GM18519 (cell line): ENCODE data around the gene CEP164.
"Not testable (repeated sequence)": the region's sequence is repeated elsewhere in the genome, so short reads cannot be mapped to it uniquely, and the experiment has no call there.

Experiments
- ATAC-seq: cut with Tn5 transposase; IDR thresholded peaks from one replicate; pipeline ENCODE4 v1.9.1; 2021; ENCODE audit warnings: mild to moderate bottlenecking, moderate library complexity; ENCODE audit not compliant: unreplicated experiment, low FRiP score

The CEP164 gene

DNA sequence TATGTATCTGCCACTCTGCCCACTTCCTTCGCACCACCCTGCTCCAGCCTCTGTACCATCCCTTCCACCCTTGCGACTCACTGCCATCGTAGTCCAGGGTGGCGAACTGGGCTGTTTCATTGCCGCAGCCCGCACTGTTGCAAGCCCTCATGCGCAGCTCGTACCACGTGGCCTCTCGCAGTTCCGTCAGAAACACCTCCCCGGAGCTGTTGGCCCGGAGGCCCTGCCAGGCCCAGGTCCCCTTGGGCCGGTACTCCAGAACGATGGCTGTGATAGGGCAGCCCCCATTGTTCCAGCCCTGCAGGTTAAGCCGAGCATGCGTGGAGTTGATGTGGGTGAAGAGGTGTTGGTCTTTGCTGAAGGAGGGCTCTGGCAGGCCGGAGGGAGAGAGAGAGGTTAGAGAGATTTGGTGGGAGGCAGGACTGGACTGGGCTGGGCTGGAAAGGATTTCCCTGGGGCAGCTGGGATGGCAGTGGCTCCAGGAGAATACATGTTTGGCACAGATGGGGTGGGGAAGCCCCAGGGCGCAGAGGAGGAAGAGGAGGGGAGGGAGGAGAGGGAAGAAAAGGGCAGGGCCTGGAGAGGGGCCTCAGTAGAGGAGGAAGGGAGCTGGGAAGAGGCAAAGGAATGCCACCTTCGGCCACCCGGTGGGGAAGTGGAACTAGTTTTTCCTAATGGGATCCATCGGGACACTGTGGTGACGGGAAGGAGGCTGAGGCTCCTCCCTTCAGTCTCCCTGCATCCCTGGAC is 109.6 kb downstream of the CEP164 start:
- ATAC-seq = no peak

- no peak for ATAC-seq
These were observed 110.1 kb downstream of the CEP164 start for GRCh38 chr11:117437791-117438130.

DNA sequence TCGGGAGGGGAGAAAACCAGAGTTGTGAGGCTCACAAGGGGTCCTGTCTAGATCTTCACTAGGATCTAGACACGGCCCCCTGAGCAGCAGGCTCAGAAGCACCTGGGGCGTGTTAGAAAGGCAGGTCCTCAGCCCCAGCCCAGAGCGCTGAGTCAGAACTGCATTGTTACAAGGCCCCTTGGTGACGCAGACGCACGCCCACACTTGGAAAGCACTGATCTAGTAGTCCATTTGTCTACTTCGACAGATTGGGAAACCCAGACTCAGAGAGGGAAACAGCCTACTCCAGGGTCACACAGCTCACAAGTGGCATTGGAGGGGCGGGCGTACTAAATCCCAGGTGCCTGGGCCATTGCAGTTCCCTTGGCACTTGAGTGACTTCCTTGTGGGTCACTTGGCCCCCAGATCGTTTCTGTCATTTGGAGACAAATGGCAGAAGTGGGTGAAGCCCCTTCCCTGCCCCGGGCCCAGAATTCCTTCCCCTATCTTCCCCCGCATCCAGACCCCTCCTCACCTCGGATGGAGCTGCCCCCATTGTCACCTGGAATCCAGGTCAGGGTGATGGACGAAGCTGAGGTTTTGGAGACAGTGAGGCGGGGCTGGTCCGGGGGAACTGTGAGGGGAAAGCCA is 110.8 kb downstream of the CEP164 start:
- ATAC-seq = no peak

DNA sequence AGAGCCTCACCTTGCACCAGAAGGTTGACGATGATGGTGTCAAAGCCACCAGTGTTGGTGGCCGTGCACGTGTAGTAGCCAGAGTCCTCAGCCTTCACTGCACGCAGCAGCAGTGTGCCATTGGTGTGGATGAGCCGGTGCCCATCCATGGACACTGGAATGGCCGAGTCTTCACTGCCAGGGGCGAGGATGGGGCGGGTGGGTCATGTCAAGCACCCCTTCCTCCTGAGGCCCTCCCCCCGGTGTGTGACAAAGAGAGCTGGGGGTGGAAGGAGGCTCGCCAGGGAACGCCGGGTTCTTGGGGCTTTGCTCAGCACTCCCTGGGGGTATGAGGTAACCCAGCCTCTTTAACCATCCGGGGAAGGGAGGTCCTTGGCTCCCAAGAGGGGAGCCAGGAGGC is 111.6 kb downstream of the CEP164 start:
- ATAC-seq = no peak

DNA sequence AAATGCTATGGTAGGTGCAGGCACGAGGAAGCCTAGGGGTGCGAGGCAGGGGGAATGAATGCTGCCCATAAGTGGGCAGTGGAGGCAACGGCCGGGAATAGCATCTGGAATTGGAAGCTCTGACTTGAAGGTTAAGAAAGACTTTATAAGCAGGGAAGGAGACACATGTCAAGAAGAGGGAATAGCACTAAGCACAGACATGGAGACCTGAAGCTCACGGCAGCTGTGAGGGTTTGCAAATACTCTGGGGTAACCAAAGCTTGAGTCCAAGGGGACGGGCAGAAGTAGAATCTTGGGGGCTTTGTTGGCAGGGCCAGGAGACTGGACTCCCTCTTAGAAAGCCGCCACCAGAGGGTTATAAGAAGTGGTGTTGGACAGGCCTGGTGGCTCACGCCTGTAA is 112.6 kb downstream of the CEP164 start:
- no peak for ATAC-seq

DNA sequence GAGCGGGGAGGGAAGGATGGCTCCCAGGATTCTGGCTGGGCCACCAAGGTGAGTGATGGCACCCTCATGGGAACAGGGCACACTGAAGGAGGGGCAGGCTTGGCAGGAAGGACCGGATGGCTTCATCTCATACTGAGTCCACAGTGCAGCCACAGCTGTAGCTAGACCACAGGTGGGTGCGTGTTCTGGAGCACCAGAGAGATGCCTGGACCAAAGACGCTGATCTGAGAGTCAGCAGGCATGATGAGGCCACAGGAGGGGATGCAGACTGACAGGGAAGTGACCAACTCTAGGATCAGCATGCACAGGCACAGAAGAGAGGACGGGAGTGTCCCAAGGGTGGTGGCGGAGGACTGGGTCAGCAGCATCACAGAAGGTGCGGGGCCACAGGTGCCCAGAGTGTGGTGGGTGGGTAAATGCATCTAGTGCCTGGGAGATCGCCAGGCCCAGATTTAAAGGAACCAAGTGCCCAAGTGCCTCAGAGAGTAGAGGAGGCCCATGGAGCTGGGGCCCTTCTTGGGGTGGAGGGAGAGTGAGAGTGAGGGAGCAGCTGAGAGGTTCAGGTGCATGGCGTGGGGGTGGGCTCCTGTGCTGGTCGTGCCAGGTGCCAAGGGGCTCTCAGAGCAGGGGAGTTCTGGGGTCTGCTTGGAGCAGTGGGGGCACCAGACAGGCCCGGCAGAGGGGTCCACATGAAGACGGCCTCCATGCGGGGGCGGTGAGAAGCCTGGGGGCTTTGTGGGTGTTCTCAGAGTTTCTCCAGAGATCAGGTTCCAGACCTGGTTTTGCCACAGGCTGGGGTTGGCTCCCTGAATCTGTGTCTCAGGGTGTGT is 113.7 kb downstream of the CEP164 start:
- no peak for ATAC-seq

DNA sequence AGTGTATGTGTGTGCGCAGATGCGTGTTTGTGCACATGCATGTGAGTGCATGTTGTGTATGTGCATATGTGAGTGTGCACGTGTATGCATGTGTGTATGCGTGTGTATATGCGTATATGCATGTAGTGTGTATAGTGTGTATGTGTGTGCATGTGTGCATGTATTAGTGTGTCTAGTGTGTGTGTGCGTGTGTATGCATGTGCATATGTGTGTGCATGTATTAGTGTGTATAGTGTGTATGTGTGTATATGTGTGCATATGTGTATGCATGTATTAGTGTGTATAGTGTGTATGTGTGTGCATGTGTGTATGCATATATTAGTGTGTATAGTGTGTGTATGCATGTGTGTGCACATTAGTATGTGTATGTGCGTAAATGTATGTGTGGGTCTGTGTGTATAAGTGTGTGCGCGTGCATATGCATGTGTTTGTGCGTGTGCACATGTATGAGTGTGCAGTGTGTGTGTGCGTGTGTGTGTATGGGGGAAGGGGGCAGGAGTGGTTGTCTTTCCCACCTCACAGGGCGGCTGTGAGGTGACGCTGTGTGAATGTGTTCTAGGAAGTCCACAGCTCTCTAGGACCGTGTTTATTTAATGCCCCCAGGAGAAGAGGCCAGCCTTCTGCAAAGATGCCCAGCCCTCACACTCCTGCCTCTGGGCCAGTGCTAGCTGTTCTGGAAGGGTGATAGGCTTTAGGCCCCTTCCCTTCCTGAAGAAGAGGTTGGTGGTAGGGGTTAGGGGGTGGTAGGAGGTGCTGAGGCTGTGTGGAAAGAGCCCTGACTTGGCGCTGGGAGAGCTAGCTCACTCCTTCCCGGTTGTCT is 114.6 kb downstream of the CEP164 start:
- no peak for ATAC-seq

DNA sequence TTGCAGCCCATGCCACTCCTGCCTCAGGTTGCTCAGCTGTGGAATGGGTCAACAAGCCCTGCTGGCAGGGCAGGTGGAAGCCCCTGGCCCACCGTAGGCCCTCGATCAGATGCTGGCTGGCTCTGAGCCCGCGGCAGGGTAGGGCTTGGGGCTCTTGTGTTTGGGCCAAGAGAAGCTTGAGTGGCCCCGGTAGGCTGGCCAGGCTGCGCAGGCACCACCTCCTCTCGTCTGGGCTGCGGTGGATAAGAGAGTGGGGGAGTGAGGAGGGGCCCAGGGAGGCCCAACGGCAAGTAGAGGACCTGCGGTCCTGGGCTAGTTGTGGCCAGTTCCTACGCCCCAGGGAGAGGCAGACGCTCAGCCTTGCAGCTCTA is 115.2 kb downstream of the CEP164 start:
- ATAC-seq = no peak

- ATAC-seq = no peak
These were observed 115.9 kb downstream of the CEP164 start for GRCh38 chr11:117443266-117444186.

GRCh38 chr11:117444256-117444655 is 116.6 kb downstream of the CEP164 start:
- ATAC-seq = no peak

DNA sequence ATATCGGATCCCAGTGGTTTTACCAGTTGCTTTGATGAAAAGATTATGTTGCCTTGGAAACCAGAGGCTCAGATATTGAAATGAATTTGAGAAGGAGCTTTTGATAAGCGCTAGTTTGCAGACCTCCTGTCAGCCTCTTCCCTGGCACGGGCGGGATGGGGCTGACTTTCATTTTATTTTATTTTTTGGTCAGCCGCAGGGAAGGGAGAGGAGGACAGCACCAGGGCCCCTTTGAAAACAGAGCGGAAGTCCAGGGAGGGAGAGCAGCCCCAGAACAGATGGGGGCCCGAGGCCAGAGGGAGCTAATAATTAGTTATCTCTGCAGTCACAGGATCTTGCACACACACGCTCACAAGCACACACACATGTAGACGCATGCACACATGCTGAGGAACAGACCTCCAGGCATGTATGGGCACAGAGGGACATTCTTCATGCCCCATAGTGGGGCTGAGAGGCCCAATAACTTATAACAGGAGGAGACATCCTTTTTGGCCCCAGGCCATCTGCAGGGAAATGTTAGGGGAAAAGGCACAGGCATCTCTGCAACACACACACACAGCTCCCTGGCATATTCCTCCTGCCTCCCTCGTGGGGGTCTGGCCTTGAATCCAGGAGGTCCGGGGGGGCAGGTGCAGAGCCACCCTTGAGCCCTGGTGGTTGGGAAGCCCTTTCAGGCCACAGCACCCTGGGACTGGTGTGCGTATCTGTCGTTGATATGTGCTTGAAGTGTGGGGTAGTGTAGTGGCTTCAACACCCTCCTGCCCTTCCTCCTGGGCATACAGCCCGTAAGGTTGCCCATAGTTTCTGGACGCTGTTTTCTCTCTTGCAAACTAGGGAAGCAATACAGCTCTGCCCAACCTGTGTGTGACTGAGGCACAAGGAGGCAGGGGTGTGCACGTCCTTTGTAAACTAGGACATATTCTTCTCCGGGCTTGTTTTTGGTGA is 117.3 kb downstream of the CEP164 start:
- no peak for ATAC-seq

GRCh38 chr11:117449111-117449693 is 121.5 kb downstream of the CEP164 start:
- ATAC-seq = no peak

GRCh38 chr11:117453886-117454563 is 126.4 kb downstream of the CEP164 start:
- ATAC-seq = no peak

- ATAC-seq = no peak
These were observed 126.9 kb downstream of the CEP164 start for GRCh38 chr11:117454564-117454917.

DNA sequence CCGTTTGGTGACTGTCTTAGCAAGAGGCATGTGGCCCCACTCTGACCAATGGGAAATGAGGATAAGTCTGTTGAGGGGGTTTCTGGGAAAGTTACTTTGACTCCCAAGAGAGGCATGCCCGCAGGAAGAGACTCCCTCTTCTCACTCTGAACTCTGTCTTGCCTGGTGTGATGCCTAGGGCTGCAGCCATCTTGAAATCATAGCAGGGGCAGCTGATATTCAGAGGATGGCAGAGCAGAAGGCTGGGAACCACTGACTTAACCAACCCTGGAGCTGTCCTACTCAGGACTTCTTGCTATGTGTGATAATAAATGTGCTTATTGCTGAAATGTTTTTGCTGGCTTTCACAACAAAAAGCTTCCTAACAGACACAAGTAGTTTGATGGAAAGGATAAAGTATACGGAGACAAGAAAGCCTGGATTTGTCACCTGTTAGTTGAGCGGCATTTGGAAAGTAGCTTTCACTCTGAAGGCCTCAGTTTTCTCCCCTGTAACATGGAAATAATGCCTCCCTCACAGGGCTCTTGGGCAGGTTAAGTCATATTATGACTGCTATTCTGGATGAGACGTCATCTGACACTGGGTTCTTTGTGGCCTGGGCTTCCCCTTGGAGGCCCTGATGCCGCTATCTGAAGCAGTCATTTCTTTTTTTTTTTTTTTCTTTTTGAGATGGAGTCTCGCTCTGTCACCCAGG is 128.5 kb downstream of the CEP164 start:
- no peak for ATAC-seq

DNA sequence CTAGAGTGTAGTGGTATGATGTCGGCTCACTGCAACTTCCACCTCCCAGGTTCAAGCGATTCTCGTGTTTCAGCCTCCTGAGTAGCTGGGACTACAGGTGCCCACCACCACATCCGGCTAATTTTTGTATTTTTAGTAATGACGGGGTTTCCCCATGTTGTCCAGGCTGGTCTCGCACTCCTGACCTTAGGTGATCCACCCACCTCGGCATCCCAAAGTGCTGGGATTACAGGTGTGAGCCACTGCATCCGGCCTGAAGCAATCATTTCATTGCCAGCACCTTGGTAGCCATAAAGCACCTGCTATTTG is 129.0 kb downstream of the CEP164 start:
- not testable (repeated sequence) for ATAC-seq

GRCh38 chr11:117457031-117457785 is 129.6 kb downstream of the CEP164 start:
- ATAC-seq = no peak
